Parathyroid adenoma (tissue), 2 donors: ENCODE measurements around the gene COX5B.

Experiments used
- H2AFZ ChIP-seq: fragments of 300-600 bp; sonication (generic); one replicate; pipeline ENCODE4 v1.7.0; 2017; ENCODE audit warnings: antibody characterized with exemption, mild to moderate bottlenecking
- H3K27ac ChIP-seq: fragments of 300-600 bp; sonication (generic); one replicate; pipeline ENCODE4 v1.7.0; 2017
- H3K27me3 ChIP-seq: fragments of 300-600 bp; sonication (generic); one replicate; pipeline ENCODE4 v1.7.0; 2017; ENCODE audit warnings: low read length; ENCODE audit not compliant: control insufficient read depth, insufficient read depth
- H3K36me3 ChIP-seq: fragments of 300-600 bp; sonication (generic); one replicate; pipeline ENCODE4 v1.7.0; 2017; ENCODE audit warnings: low read length; ENCODE audit not compliant: control insufficient read depth, insufficient read depth
- H3K4me1 ChIP-seq: fragments of 300-600 bp; sonication (generic); one replicate; pipeline ENCODE4 v1.7.0; 2017; ENCODE audit warnings: control low read depth
- H3K4me2 ChIP-seq: fragments of 300-600 bp; sonication (generic); one replicate; pipeline ENCODE4 v1.7.0; 2017; ENCODE audit warnings: low read length
- H3K4me3 ChIP-seq: fragments of 300-600 bp; sonication (generic); one replicate; pipeline ENCODE4 v1.7.0; 2017; ENCODE audit warnings: low read depth, low read length
- H3K79me2 ChIP-seq: fragments of 300-600 bp; sonication (generic); one replicate; pipeline ENCODE4 v1.7.0; 2017; ENCODE audit warnings: control low read depth
- H3K9ac ChIP-seq: fragments of 300-600 bp; sonication (generic); one replicate; pipeline ENCODE4 v1.7.0; 2017; ENCODE audit warnings: mild to moderate bottlenecking
- H3K9me3 ChIP-seq: fragments of 300-600 bp; sonication (generic); one replicate; pipeline ENCODE4 v1.7.0; 2017; ENCODE audit warnings: low read length; ENCODE audit not compliant: control insufficient read depth
- TF ChIP-seq, protein P1 (sequence below): fragments of 300-600 bp; sonication (generic); IDR thresholded peaks from one replicate; pipeline ENCODE4 v1.7.0; 2017; ENCODE audit warnings: antibody characterized with exemption, mild to moderate bottlenecking
- donor health status: primary hyperparathyroidism.

The COX5B gene

DNA sequence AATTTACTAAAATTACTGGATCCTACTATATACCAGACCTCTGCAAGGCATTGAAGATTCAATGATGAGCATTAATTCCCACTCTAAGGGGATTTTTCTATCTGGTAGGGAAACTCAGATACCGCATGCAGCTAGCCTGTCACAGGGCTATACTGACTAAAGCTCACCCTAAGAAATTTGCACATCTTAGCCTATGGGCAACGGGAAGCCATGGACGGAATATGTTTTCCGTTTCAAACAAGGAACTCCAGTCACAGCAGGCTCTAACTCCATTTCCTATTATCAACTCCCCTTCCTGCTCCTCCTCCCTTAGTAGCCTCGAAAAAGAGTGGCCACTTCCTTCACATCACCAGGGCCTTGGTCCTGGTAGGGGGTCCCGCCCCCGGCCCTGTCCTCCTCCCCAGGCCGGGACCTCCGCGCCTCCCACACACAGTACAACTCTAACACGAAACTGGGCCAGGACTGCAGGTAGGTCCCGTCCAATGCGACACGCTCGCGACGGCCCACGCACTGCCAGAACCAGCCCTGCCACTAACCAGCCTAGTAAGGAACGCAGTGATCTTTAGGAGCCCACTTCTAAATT lies 659 bp upstream of the COX5B start:
- Histone ChIP-seq H3K4me2 (peak overlapping the region; percentile 90), H2AFZ (peak overlapping the region; percentile 97), H3K9me3 (no peaks in the 10 kb centered on the region), H3K4me3 (peak overlapping the region; percentile 99), H3K79me2 (peaks cover 5% of the 10 kb centered on the region), H3K9ac (peak overlapping the region; percentile 11), H3K36me3 (no peaks in the 10 kb centered on the region), H3K27ac (peak overlapping the region; percentile 92), H3K4me1 (peaks cover 13% of the 10 kb centered on the region), H3K27me3 (no peaks in the 10 kb centered on the region)
- TF ChIP-seq, protein P1, sequence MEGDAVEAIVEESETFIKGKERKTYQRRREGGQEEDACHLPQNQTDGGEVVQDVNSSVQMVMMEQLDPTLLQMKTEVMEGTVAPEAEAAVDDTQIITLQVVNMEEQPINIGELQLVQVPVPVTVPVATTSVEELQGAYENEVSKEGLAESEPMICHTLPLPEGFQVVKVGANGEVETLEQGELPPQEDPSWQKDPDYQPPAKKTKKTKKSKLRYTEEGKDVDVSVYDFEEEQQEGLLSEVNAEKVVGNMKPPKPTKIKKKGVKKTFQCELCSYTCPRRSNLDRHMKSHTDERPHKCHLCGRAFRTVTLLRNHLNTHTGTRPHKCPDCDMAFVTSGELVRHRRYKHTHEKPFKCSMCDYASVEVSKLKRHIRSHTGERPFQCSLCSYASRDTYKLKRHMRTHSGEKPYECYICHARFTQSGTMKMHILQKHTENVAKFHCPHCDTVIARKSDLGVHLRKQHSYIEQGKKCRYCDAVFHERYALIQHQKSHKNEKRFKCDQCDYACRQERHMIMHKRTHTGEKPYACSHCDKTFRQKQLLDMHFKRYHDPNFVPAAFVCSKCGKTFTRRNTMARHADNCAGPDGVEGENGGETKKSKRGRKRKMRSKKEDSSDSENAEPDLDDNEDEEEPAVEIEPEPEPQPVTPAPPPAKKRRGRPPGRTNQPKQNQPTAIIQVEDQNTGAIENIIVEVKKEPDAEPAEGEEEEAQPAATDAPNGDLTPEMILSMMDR = no peak

DNA sequence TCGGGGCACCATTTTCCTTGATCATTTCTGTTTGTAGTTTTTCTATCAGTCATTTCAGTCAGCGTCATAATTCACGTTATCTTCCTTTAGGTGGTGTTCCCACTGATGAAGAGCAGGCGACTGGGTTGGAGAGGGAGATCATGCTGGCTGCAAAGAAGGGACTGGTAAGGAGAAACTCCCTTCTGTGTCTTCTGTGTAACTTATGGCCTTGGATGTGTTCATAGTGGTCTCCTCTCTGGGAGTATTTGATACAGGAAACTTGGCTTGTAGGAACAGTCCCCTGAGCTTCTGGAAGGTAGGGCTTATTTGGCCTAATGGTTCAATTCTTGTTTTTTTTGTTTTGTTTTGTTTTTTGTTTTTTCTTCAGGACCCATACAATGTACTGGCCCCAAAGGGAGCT lies 1.1 kb downstream of the COX5B start:
- peak overlapping the region; percentile 92 for H3K27ac ChIP-seq
- TF ChIP-seq, protein P1 = no peak
- H3K27me3 ChIP-seq = no peaks in the 10 kb centered on the region
- H3K79me2 ChIP-seq = peaks cover 5% of the 10 kb centered on the region
- peaks cover 13% of the 10 kb centered on the region for H3K4me1 ChIP-seq
- H3K4me2 ChIP-seq = peak overlapping the region; percentile 69
- no peak overlapping the region for H2AFZ ChIP-seq
- peak overlapping the region; percentile 98 for H3K9ac ChIP-seq
- H3K4me3 ChIP-seq = peak overlapping the region; percentile 99
- no peaks in the 10 kb centered on the region for H3K9me3 ChIP-seq
- no peaks in the 10 kb centered on the region for H3K36me3 ChIP-seq

DNA sequence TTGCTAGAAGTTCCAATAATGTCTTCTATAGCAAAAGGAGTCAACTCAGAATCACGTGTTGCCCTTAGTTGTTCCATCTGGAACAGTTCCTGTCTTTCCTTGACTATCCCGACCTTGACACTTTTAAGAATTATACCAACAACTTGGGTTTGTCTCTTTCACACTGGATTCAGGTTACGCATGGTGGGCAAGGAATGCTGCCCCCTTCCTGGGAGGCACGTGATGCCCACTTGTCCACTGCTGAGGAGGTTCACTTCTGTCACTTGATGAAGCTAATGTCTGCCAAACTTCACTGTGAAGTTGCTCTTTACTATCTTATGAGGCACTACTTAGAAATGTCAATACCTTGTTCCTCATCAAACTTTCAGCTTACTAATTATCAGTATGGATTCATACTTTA lies 5.3 kb downstream of the COX5B start:
- no peak overlapping the region for H3K4me3 ChIP-seq
- TF ChIP-seq, protein P1 = no peak
- no peak overlapping the region for H2AFZ ChIP-seq
- no peak overlapping the region for H3K4me2 ChIP-seq
- H3K9me3 ChIP-seq = no peaks in the 10 kb centered on the region
- no peak overlapping the region for H3K27ac ChIP-seq
- peaks cover 5% of the 10 kb centered on the region for H3K79me2 ChIP-seq
- H3K4me1 ChIP-seq = peaks cover 9% of the 10 kb centered on the region
- no peak overlapping the region for H3K9ac ChIP-seq
- H3K27me3 ChIP-seq = no peaks in the 10 kb centered on the region
- H3K36me3 ChIP-seq = no peaks in the 10 kb centered on the region

DNA sequence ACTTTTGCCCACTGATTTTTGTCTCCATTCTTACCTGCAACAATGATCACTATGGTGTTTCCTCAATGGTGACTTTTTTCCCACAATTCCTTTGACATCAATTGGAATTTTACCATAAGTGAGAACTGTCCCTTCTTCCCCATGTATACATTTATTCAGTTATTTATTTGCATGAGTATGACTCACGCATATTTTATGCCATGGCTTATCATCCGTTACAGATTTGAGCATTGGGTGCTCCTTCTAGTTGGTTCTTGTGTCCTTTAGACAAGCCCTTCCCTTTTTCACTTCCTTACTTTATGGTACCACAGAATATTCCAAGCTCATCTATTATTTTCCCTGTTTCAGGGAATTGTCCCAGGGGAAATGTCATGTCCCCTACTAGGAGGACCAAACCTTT lies 7.6 kb downstream of the COX5B start:
- no peak overlapping the region for H3K9ac ChIP-seq
- H3K27ac ChIP-seq = no peak overlapping the region
- H3K79me2 ChIP-seq = no peaks in the 10 kb centered on the region
- TF ChIP-seq, protein P1 = no peak
- no peaks in the 10 kb centered on the region for H3K4me1 ChIP-seq
- H3K27me3 ChIP-seq = no peaks in the 10 kb centered on the region
- H2AFZ ChIP-seq = no peak overlapping the region
- no peaks in the 10 kb centered on the region for H3K36me3 ChIP-seq
- H3K4me2 ChIP-seq = no peak overlapping the region
- no peak overlapping the region for H3K4me3 ChIP-seq
- H3K9me3 ChIP-seq = no peaks in the 10 kb centered on the region

DNA sequence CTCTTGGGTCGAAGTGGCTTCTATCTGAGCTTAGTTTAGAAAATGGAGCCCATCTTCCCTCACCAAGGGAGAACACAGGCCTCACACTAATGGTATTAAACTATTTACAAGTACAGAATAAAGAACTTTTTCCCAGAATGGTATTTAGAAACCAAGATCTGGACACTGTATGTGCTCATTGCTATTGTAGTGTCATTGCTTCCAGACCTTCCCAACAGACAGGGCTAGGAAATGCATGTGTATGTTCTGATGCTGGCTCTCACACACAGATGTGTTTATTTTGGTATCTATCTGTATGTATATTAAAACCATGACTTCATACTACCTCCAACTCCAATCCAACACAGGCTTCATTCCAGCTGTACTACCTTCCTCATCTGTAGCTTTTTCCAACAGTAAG lies 8.0 kb downstream of the COX5B start:
- H3K4me3 ChIP-seq = no peak overlapping the region
- H3K79me2 ChIP-seq = no peaks in the 10 kb centered on the region
- TF ChIP-seq, protein P1 = no peak
- no peak overlapping the region for H2AFZ ChIP-seq
- H3K9ac ChIP-seq = no peak overlapping the region
- H3K27ac ChIP-seq = no peak overlapping the region
- no peaks in the 10 kb centered on the region for H3K9me3 ChIP-seq
- no peak overlapping the region for H3K4me2 ChIP-seq
- H3K4me1 ChIP-seq = no peaks in the 10 kb centered on the region
- H3K27me3 ChIP-seq = no peaks in the 10 kb centered on the region
- H3K36me3 ChIP-seq = no peaks in the 10 kb centered on the region
